Measurements from ENCODE around the gene SPATA6L. TPM values are rescaled to one million over a fixed set of nuclear protein-coding genes. Genes with fewer than 3 reads are reported as not detected.
A peak's percentile ranks its signal among the peaks of the same experiment; 100 is the strongest.

SPATA6L gene
- total RNA-seq, 1 donor from 2014 or later: 0.59 TPM

DNA sequence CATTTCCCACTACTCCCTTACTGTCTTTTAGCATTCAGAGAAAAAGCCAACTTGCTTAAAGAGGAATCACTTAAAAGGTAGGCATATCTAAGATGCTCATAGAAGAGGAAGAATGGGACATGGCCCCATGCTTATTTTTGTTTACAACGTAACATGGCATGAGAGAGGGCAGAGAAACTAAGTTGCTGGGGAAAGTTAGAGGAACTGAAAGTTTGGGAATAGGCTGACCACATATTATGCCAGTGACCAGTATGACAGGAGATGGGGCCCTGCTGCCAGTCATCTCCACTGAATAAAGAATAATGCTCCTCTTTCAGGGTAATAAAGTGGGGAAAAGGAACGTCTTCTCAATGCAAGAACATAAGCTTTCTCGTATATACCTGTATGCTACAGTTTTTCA, 2.3 kb downstream of the SPATA6L start:
- H3K27ac Mint-ChIP-seq (ENCODE audit: unreplicated experiment): no peak overlapping the region
- peaks cover 6% of the 10 kb centered on the region for H3K9me3 Mint-ChIP-seq (ENCODE audit: unreplicated experiment)
- H3K4me3 Mint-ChIP-seq (ENCODE audit: unreplicated experiment): peak overlapping the region; percentile 39
- H3K4me1 Mint-ChIP-seq (ENCODE audit: low read depth, unreplicated experiment): peaks cover 19% of the 10 kb centered on the region
- TF ChIP-seq, protein P1, sequence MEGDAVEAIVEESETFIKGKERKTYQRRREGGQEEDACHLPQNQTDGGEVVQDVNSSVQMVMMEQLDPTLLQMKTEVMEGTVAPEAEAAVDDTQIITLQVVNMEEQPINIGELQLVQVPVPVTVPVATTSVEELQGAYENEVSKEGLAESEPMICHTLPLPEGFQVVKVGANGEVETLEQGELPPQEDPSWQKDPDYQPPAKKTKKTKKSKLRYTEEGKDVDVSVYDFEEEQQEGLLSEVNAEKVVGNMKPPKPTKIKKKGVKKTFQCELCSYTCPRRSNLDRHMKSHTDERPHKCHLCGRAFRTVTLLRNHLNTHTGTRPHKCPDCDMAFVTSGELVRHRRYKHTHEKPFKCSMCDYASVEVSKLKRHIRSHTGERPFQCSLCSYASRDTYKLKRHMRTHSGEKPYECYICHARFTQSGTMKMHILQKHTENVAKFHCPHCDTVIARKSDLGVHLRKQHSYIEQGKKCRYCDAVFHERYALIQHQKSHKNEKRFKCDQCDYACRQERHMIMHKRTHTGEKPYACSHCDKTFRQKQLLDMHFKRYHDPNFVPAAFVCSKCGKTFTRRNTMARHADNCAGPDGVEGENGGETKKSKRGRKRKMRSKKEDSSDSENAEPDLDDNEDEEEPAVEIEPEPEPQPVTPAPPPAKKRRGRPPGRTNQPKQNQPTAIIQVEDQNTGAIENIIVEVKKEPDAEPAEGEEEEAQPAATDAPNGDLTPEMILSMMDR (IDR thresholded peaks at IDR 0.05; ENCODE audit: partially characterized antibody, unreplicated experiment): no peak
- DNase-seq: no peak
- no peaks in the 10 kb centered on the region for H3K36me3 Mint-ChIP-seq (ENCODE audit: unreplicated experiment)
- H3K27me3 Mint-ChIP-seq (ENCODE audit: unreplicated experiment): peaks cover 4% of the 10 kb centered on the region

DNA sequence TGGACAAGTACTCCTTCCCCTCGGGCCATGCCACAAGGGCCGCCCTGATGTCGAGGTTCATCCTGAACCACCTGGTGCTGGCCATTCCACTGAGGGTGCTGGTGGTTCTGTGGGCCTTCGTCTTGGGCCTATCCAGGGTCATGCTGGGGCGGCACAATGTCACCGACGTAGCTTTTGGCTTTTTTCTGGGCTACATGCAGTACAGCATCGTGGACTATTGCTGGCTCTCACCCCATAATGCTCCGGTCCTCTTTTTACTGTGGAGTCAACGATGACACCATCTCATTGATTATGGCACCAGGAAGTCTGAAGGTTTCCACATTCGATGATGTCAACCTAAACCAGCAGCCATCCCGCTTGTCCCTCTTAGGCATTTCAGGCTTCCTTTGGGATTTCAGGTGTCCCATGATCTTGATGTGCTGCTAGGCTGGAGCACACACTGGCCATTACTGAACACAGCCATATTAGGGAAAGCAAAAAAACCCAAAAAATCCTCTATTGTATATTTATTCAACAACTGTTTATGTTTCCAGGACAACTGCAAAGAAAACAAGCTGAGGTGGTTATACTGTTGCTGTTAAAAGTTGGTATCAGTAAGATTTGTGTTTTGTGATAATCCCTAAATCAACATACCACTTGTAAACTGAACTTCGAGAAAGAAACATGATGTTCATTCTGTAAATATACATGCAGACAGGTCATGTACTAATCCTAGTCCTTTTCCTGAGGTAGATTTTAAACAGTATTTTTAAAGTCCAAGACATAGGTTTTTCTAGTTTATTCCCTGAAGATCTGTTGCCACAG, 3.1 kb downstream of the SPATA6L start:
- no peak for DNase-seq
- TF ChIP-seq, protein P1 (IDR thresholded peaks at IDR 0.05; ENCODE audit: partially characterized antibody, unreplicated experiment): no peak
- peaks cover 4% of the 10 kb centered on the region for H3K27me3 Mint-ChIP-seq (ENCODE audit: unreplicated experiment)
- peak overlapping the region; percentile 84 for H3K4me3 Mint-ChIP-seq (ENCODE audit: unreplicated experiment)
- no peaks in the 10 kb centered on the region for H3K36me3 Mint-ChIP-seq (ENCODE audit: unreplicated experiment)
- peaks cover 19% of the 10 kb centered on the region for H3K4me1 Mint-ChIP-seq (ENCODE audit: low read depth, unreplicated experiment)
- H3K27ac Mint-ChIP-seq (ENCODE audit: unreplicated experiment): peak overlapping the region; percentile 57
- peaks cover 6% of the 10 kb centered on the region for H3K9me3 Mint-ChIP-seq (ENCODE audit: unreplicated experiment)

DNA sequence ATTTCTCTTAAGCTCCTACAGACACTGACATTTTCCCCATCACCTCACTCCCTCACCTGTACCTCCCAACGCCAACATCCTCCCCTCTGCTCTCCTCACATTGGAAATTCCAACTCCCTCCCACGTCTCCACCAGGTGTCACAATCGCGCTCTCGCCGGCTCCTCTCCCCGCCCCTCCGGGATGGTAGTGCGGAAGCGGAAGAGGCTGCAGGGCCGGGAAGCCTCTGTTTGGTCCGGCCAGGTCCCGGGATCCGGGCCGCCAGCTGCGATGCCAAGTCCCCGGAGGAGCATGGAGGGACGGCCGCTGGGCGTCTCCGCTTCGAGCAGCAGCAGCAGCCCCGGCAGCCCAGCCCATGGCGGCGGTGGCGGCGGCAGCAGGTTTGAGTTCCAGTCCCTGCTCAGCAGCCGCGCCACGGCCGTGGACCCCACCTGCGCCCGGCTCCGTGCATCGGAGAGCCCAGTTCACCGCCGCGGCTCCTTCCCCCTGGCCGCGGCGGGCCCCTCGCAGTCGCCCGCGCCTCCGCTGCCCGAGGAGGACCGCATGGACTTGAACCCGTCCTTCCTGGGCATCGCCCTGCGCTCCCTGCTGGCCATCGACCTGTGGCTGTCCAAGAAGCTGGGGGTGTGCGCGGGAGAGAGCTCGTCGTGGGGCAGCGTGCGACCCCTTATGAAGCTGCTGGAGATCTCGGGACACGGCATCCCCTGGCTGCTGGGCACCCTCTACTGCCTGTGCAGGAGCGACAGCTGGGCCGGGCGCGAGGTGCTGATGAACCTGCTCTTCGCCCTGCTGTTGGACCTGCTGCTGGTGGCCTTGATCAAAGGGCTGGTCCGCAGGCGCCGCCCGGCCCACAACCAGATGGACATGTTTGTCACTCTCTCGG, 3.9 kb downstream of the SPATA6L start, which contains the start of gene PLPP6:
PLPP6 (plus strand) TSS at position 187 of the 881 bp plus-strand sequence; CDS start at position 269, 82 bp downstream.
- Mint-ChIP-seq H3K9me3 (ENCODE audit: unreplicated experiment) (peaks cover 6% of the 10 kb centered on the region), H3K4me3 (ENCODE audit: unreplicated experiment) (peak within 1 kb of the TSS; percentile 85), H3K27me3 (ENCODE audit: unreplicated experiment) (peaks cover 4% of the 10 kb centered on the region), H3K4me1 (ENCODE audit: low read depth, unreplicated experiment) (peaks cover 19% of the 10 kb centered on the region), H3K27ac (ENCODE audit: unreplicated experiment) (peak within 1 kb of the TSS; percentile 57), H3K36me3 (ENCODE audit: unreplicated experiment) (no peaks in the 10 kb centered on the region)
- DNase-seq: peak; percentile 89
- TF ChIP-seq, protein P1 (IDR thresholded peaks at IDR 0.05; ENCODE audit: partially characterized antibody, unreplicated experiment): peak; percentile 22

DNA sequence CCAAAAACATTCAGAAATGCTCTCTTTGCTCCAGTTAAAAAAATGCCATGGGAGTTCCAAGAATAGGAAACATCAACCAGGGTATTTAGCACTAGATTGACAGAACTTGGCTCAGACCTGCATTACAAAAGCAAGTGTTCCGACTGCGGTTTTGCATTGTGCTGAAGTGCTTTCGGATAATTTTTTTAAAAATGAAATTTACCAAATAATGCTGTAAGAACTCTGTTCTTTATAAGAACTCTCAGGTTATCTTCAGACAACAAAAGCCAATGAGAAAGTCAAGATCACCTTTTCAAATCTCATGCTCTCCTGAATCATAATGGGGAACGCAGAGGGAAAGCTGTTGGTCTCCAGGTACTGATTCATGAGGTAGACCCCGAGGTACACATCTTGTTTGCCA, 4.7 kb downstream of the SPATA6L start:
- DNase-seq: no peak
- peaks cover 4% of the 10 kb centered on the region for H3K27me3 Mint-ChIP-seq (ENCODE audit: unreplicated experiment)
- TF ChIP-seq, protein P1 (IDR thresholded peaks at IDR 0.05; ENCODE audit: partially characterized antibody, unreplicated experiment): no peak
- H3K4me3 Mint-ChIP-seq (ENCODE audit: unreplicated experiment): peak overlapping the region; percentile 85
- H3K27ac Mint-ChIP-seq (ENCODE audit: unreplicated experiment): peak overlapping the region; percentile 9
- no peaks in the 10 kb centered on the region for H3K36me3 Mint-ChIP-seq (ENCODE audit: unreplicated experiment)
- H3K9me3 Mint-ChIP-seq (ENCODE audit: unreplicated experiment): peaks cover 6% of the 10 kb centered on the region
- peaks cover 19% of the 10 kb centered on the region for H3K4me1 Mint-ChIP-seq (ENCODE audit: low read depth, unreplicated experiment)
